Right lobe of liver (tissue), 6 donors: ENCODE data around the gene GFER. TPM values are rescaled to one million over a fixed set of nuclear protein-coding genes. Genes with fewer than 3 reads are reported as not detected.

Experiments used
- ATAC-seq, 4 donors: fragments of 200-7000 bp; cut with Tn5 transposase; one replicate each; pipeline ENCODE4 v1.9.1; 2020; ENCODE audit warnings: mild to moderate bottlenecking in 4 of 4, moderate library complexity in 4 of 4
- DNase-seq, 3 donors: peaks; one replicate each; pipeline ENCODE4 v3.0.0-alpha.2; 2020
- H3K27ac ChIP-seq, 3 donors: fragments of 200-600 bp; one replicate each; pipeline ENCODE4 v1.8.0; 2022
- H3K27me3 ChIP-seq, 2 donors: fragments of 200-600 bp; one replicate each; pipeline ENCODE4 v1.8.0; 2022
- H3K36me3 ChIP-seq, 4 donors: fragments of 200-600 bp; sonication (generic) in 1 of 4; one replicate each; pipeline versions ENCODE4 v1.5.1 to v1.8.0; 2017 to 2022; ENCODE audit warnings: control low read depth in 1 of 4
- H3K4me1 ChIP-seq, 4 donors: fragments of 200-600 bp; sonication (generic) in 1 of 4; one replicate each; pipeline versions ENCODE4 v1.5.1 to v1.8.0; 2017 to 2022; ENCODE audit warnings: control low read depth in 1 of 4
- H3K4me3 ChIP-seq, 3 donors: fragments of 200-600 bp; one replicate each; pipeline ENCODE4 v1.8.0; 2022
- H3K9me3 ChIP-seq, 4 donors: fragments of 200-600 bp; sonication (generic) in 1 of 4; one replicate each; pipeline versions ENCODE4 v1.5.1 to v1.8.0; 2017 to 2022; ENCODE audit warnings: control low read depth in 1 of 4
- CTCF ChIP-seq, 4 donors: fragments of 200-600 bp in 3 of 4; fragments of 450-650 bp in 1 of 4; IDR thresholded peaks; one replicate each; pipeline versions ENCODE4 v1.5.1 to v1.8.0; 2016 to 2022; ENCODE audit warnings: antibody characterized with exemption in 4 of 4, mild to moderate bottlenecking in 2 of 4
- POLR2A ChIP-seq: fragments of 450-650 bp; IDR thresholded peaks from one replicate; pipeline ENCODE4 v1.6.1; 2017; ENCODE audit warnings: antibody characterized with exemption, mild to moderate bottlenecking
- WGBS: methylation state at CpG from one replicate; pipeline ENCODE4 v1.1.6; 2018; ENCODE audit warnings: low coverage, low lambda C conversion rate; ENCODE audit not compliant: insufficient coverage; ENCODE audit errors: missing lambda C conversion rate; 5-methylcytosine and 5-hydroxymethylcytosine counted together
- intact Hi-C, 2 donors: fragments of 100-400 bp; cut with DNase I; formaldehyde crosslinking; loops; one replicate each; pipeline versions ENCODE4 v1.11.2 to v1.14.1; 2022
- total RNA-seq, 6 experiments: library from RNA; depleted of rRNA in 2 of 6; stranded (reverse); fragments of >200 nt in 2 of 6; fragmentation: NEBNext Ultra II Directional in 3 of 6; extraction: Animal tissue kit (Norgen Biotek cat#: 25700) in 3 of 6; gene quantifications; one replicate each; pipeline versions ENCODE4 v1.1.0 to v1.2.4, GENCODE V29; 2016 to 2023
- donor health status: DM: no; HTN: yes; CAD: no.
- donor health status: DM: no; HTN: no; CAD: no.
- donor health status: DM: no; HTN: no; CAD: no.
- donor health status: DM: no; HTN: yes; CAD: no.
- donor health status: DM: no; HTN: yes; CAD: no.

GFER gene
- total RNA-seq, 6 experiments from 2014 or later: 16.1 to 18.6 (median 18.0) TPM

GRCh38 chr16:1977875-1978268 is 6.1 kb upstream of the GFER start:
- Histone ChIP-seq H3K36me3 (peaks cover 0 to 33% (median 10%) of the 10 kb centered on the region in 4 donors), H3K27me3 (no peaks in the 10 kb centered on the region), H3K27ac (no peak overlapping the region), H3K4me1 (peaks cover 0 to 8% (median 3%) of the 10 kb centered on the region in 4 donors), H3K4me3 (no peak overlapping the region), H3K9me3 (no peaks in the 10 kb centered on the region)
- no peak for TF ChIP-seq POLR2A
- no peak for TF ChIP-seq CTCF (IDR thresholded peaks at IDR 0.05)
- WGBS: no CpG with 5 or more reads among the region's 18 CpGs
- no peak for DNase-seq
- ATAC-seq: no peak
- intact Hi-C loops: no loop called here

DNA sequence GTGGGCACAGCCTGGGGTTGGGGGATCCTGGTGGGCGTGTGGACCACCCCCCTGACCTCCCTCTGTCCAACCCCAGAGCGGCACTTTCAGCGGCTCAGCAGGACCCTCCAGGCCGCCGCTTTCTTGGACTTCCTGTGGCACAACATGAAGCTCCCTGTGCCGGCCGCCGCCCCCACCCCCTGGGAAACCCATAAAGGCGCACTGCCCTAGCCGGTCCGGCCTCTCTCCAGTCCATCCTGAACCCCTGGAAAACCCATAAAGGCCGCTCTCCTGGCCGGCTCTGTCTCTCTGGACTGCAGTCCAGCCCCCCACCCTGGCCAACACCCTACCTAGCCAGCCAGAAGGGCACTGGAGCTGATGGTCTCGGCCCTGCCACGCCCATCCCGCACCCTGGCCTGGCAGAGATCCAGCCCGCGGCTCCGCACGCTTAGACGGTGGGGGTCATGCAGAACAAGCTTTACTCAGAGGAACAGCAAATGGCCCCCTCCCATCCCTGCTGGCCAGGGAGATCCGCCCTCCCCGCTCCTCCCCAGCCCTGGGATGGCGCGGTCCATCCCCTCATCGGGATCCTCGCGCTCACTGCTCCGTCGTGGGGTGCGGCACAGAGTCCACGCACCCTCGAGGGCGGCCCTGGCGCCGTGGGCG is 5.4 kb upstream of the GFER start:
- intact Hi-C loops: no loop called here
- ATAC-seq (no peak), DNase-seq (no peak)
- peaks cover 0 to 33% (median 10%) of the 10 kb centered on the region in 4 donors for H3K36me3 ChIP-seq
- no peak overlapping the region for H3K4me3 ChIP-seq
- WGBS: 70% methylated on average over 4 of the region's 37 CpGs
- H3K27me3 ChIP-seq: no peaks in the 10 kb centered on the region
- H3K4me1 ChIP-seq: peaks cover 0 to 10% (median 3%) of the 10 kb centered on the region in 4 donors
- TF ChIP-seq CTCF (IDR thresholded peaks at IDR 0.05) (no peak), POLR2A (no peak)
- H3K27ac ChIP-seq: no peak overlapping the region
- H3K9me3 ChIP-seq: no peaks in the 10 kb centered on the region

- H3K4me3 ChIP-seq: no peak overlapping the region
Observed at GRCh38 chr16:1979271-1980029, 4.5 kb upstream of the GFER start.

More at GRCh38 chr16:1979271-1980029, 4.5 kb upstream of the GFER start:
- no peak for ATAC-seq
- WGBS: 28% methylated on average over 6 of the region's 70 CpGs
- TF ChIP-seq CTCF (IDR thresholded peaks at IDR 0.05) (no peak), POLR2A (no peak)
- intact Hi-C loops: no loop called here
- DNase-seq: no peak
- H3K27ac ChIP-seq: no peak overlapping the region
- H3K9me3 ChIP-seq: no peaks in the 10 kb centered on the region
- peaks cover 0 to 31% (median 10%) of the 10 kb centered on the region in 4 donors for H3K36me3 ChIP-seq
- H3K4me1 ChIP-seq: peaks cover 0 to 10% (median 3%) of the 10 kb centered on the region in 4 donors
- H3K27me3 ChIP-seq: no peaks in the 10 kb centered on the region
